ENCODE results near the gene IL12A.

DNA sequence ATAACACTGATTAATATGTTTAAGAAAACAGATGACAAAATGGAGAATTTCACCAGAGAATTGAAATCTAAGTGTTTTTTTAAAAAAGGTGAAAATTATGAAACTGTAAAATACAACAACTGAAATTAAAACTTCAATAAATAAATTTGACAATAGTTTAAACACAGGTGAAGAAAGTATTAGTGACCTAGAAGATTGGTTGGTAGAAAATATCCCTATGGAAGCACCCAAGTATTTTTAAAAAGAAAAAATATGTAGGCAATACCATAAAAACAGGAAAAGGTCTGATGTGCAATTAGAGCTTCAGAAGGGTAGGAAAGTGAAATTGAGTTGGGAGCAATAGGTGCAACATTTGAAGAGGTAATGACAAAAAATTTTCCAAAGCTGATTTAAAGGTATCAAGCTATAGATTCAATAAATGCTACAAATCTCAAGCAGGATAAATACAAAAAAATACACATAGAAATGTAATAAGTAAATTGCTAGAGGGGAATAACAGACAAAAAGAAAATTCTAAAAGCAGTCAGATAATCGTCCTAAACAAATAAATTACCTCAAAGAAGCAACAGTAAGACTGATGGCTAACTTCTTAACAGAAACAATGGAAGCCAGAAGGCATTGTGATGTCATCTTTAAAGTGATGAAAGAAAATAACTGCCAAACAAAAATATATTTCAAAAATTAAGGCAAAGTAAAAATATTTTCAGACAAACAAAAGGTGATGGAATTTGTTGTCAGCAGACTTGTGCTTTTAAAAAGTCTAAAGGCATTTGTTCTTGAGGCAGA, 9.5 kb upstream of the IL12A start:
- TF ChIP-seq POLR2A (IDR thresholded peaks at IDR 0.05; ENCODE audit: low read length) (no peak), GATA1 (IDR thresholded peaks at IDR 0.05; ENCODE audit: low read depth, low read length) (no peak)

Measured in erythroblast (primary cell).